Mammary epithelial cell (primary cell): ENCODE measurements around the gene FRYL.

Experiments used
- EZH2 ChIP-seq: IDR thresholded peaks from 2 replicates; pipeline ENCODE4 v1.6.1; 2012; ENCODE audit warnings: low read length, inconsistent platforms, borderline replicate concordance
- TF ChIP-seq, protein P1 (sequence below), 2 donors: IDR thresholded peaks in 1 of 2; conservative IDR thresholded peaks in 1 of 2; 2 replicates each; pipeline ENCODE4 v1.5.1; 2011 to 2012; ENCODE audit warnings: inconsistent platforms in 2 of 2, low read length in 2 of 2, mild to moderate bottlenecking in 2 of 2, control low read depth in 1 of 2, low read depth in 1 of 2; ENCODE audit not compliant: insufficient read depth in 1 of 2; ENCODE audit errors: extremely low read depth in 1 of 2

GRCh38 chr4:48504026-48504330, 276.1 kb downstream of the FRYL start:
- TF ChIP-seq, protein P1, sequence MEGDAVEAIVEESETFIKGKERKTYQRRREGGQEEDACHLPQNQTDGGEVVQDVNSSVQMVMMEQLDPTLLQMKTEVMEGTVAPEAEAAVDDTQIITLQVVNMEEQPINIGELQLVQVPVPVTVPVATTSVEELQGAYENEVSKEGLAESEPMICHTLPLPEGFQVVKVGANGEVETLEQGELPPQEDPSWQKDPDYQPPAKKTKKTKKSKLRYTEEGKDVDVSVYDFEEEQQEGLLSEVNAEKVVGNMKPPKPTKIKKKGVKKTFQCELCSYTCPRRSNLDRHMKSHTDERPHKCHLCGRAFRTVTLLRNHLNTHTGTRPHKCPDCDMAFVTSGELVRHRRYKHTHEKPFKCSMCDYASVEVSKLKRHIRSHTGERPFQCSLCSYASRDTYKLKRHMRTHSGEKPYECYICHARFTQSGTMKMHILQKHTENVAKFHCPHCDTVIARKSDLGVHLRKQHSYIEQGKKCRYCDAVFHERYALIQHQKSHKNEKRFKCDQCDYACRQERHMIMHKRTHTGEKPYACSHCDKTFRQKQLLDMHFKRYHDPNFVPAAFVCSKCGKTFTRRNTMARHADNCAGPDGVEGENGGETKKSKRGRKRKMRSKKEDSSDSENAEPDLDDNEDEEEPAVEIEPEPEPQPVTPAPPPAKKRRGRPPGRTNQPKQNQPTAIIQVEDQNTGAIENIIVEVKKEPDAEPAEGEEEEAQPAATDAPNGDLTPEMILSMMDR (conservative IDR thresholded peaks at IDR 0.05 in 1 of 2, IDR thresholded peaks at IDR 0.05 in 1 of 2; ENCODE audit: extremely low read depth in 1 of 2, insufficient read depth in 1 of 2, low read depth in 1 of 2, low read length in 2 of 2) = no peak
- TF ChIP-seq EZH2 = no peak
